CD4-positive, alpha-beta T cell (primary cell): ENCODE data around the gene HDAC9. TPM values are rescaled to one million over a fixed set of nuclear protein-coding genes. Genes with fewer than 3 reads are reported as not detected.

Experiments used
- ATAC-seq: fragments of 200-7000 bp; cut with Tn5 transposase; one replicate; pipeline ENCODE4 v1.10.0; 2022; ENCODE audit warnings: mild to moderate bottlenecking; ENCODE audit not compliant: poor library complexity
- CTCF ChIA-PET: fragments of 350-600 bp; sonication (Branson Sonifier 250); formaldehyde crosslinking; loops from one replicate; lab custom pipeline; 2021; ENCODE audit warnings: antibody characterized with exemption, inconsistent platforms; lab: Charles Lee
- POLR2A ChIA-PET: fragments of 350-600 bp; sonication (Branson Sonifier 250); formaldehyde crosslinking; loops from one replicate; lab custom pipeline; 2021; ENCODE audit warnings: antibody characterized with exemption, inconsistent platforms; lab: Charles Lee
- DNase-seq, 14 experiments: peaks; one replicate each; pipeline ENCODE4 v3.0.0-alpha.2; 2013 to 2020; ENCODE audit warnings: mixed read lengths in 2 of 14
- H3K27ac ChIP-seq, 2 donors: one replicate each; pipeline versions ENCODE4 v1.5.1 to v1.7.0; 2013; ENCODE audit warnings: low read length in 2 of 2, low read depth in 1 of 2, mild to moderate bottlenecking in 1 of 2
- H3K27me3 ChIP-seq, 2 experiments: 1 replicate in 1 of 2; 2 replicates in 1 of 2; pipeline versions ENCODE4 v1.6.1 to v1.7.0; 2013; ENCODE audit warnings: low read length in 2 of 2, control low read depth in 1 of 2, mild to moderate bottlenecking in 1 of 2, moderate library complexity in 1 of 2; ENCODE audit not compliant: insufficient read depth in 2 of 2, control insufficient read depth in 1 of 2
- H3K36me3 ChIP-seq: one replicate; pipeline ENCODE4 v1.6.1; 2013; ENCODE audit warnings: low read length, control low read depth; ENCODE audit not compliant: insufficient read depth
- H3K4me1 ChIP-seq: one replicate; pipeline ENCODE4 v1.6.1; 2013; ENCODE audit warnings: low read length, control low read depth; ENCODE audit not compliant: insufficient read depth
- H3K4me3 ChIP-seq: one replicate; pipeline ENCODE4 v1.5.1; 2013; ENCODE audit warnings: mild to moderate bottlenecking, low read length, moderate library complexity
- H3K9me3 ChIP-seq, 2 experiments: 1 replicate in 1 of 2; 2 replicates in 1 of 2; pipeline versions ENCODE4 v1.6.1 to v1.7.0; 2013; ENCODE audit warnings: low read length in 2 of 2, mild to moderate bottlenecking in 2 of 2, control low read depth in 1 of 2, moderate library complexity in 1 of 2; ENCODE audit not compliant: control insufficient read depth in 1 of 2, insufficient read depth in 1 of 2
- H3K27ac Mint-ChIP-seq: one replicate; pipeline ENCODE4 v1.8.0; 2020; ENCODE audit warnings: mixed read lengths
- H3K27me3 Mint-ChIP-seq: one replicate; pipeline ENCODE4 v1.8.0; 2021; ENCODE audit warnings: mixed read lengths
- H3K36me3 Mint-ChIP-seq: one replicate; pipeline ENCODE4 v1.8.0; 2021; ENCODE audit warnings: low read depth, mixed read lengths
- H3K4me1 Mint-ChIP-seq: one replicate; pipeline ENCODE4 v1.8.0; 2021; ENCODE audit warnings: low read depth, mixed read lengths
- H3K4me3 Mint-ChIP-seq: one replicate; pipeline ENCODE4 v1.8.0; 2020; ENCODE audit warnings: mild to moderate bottlenecking, mixed read lengths
- H3K9me3 Mint-ChIP-seq: one replicate; pipeline ENCODE4 v1.8.0; 2020; ENCODE audit warnings: mixed read lengths
- intact Hi-C, 2 experiments: fragments of 100-400 bp; cut with DNase I in 1 of 2; cut with micrococcal nuclease in 1 of 2; formaldehyde crosslinking; loops; one replicate each; pipeline versions ENCODE4 v1.15.1 to v1.9.0; 2023 to 2025; cut with DNase I, micrococcal nuclease
- total RNA-seq, 174 experiments: library from RNA in 2 of 174; stranded (reverse) in 2 of 174; gene quantifications; one replicate each; pipeline ENCODE4 v1.2.3 and lab custom pipeline; 2021 to 2026
- TF ChIP-seq, protein P1 (sequence below): fragments of 200-600 bp; IDR thresholded peaks from one replicate; pipeline ENCODE4 v1.8.0; 2022; ENCODE audit warnings: antibody characterized with exemption, mild to moderate bottlenecking

Gene HDAC9
- total RNA-seq, 2 experiments from 2014 or later = 0.73 to 1.2 TPM

DNA sequence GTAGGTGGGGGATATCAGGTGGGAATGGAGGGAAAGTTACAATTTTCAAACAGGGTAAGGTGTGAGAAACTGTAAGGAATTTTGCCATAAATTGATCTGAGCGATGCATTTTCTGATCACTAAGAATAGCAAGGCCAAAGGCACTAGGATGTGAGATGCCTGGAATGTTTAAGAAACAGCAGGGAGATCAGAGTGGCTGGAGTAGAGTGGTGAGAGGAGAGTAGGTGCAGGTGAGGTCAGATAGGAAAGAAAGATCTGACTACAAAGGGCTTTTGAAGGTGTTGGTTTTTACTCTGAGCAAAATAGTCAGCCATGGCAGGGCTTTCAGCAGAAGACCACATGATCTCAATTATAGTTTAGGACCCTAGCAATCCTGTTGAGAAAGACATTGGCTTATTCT, 55.0 kb downstream of the HDAC9 start:
- ChIA-PET CTCF (no interaction called here), POLR2A (no interaction called here)
- Histone ChIP-seq H3K36me3 (no peaks in the 10 kb centered on the region), H3K4me3 (no peak overlapping the region), H3K9me3 (peaks cover 0 to 4% of the 10 kb centered on the region in 2 experiments), H3K4me1 (no peaks in the 10 kb centered on the region), H3K27ac (no peak overlapping the region), H3K27me3 (no peaks in the 10 kb centered on the region)
- DNase-seq (no peak), ATAC-seq (no peak)
- intact Hi-C loops = no loop called here
- H3K27me3 Mint-ChIP-seq = no peaks in the 10 kb centered on the region
- no peak overlapping the region for H3K4me3 Mint-ChIP-seq
- TF ChIP-seq, protein P1, sequence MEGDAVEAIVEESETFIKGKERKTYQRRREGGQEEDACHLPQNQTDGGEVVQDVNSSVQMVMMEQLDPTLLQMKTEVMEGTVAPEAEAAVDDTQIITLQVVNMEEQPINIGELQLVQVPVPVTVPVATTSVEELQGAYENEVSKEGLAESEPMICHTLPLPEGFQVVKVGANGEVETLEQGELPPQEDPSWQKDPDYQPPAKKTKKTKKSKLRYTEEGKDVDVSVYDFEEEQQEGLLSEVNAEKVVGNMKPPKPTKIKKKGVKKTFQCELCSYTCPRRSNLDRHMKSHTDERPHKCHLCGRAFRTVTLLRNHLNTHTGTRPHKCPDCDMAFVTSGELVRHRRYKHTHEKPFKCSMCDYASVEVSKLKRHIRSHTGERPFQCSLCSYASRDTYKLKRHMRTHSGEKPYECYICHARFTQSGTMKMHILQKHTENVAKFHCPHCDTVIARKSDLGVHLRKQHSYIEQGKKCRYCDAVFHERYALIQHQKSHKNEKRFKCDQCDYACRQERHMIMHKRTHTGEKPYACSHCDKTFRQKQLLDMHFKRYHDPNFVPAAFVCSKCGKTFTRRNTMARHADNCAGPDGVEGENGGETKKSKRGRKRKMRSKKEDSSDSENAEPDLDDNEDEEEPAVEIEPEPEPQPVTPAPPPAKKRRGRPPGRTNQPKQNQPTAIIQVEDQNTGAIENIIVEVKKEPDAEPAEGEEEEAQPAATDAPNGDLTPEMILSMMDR = no peak
- H3K27ac Mint-ChIP-seq = no peak overlapping the region
- no peaks in the 10 kb centered on the region for H3K4me1 Mint-ChIP-seq
- no peaks in the 10 kb centered on the region for H3K9me3 Mint-ChIP-seq
- no peaks in the 10 kb centered on the region for H3K36me3 Mint-ChIP-seq

DNA sequence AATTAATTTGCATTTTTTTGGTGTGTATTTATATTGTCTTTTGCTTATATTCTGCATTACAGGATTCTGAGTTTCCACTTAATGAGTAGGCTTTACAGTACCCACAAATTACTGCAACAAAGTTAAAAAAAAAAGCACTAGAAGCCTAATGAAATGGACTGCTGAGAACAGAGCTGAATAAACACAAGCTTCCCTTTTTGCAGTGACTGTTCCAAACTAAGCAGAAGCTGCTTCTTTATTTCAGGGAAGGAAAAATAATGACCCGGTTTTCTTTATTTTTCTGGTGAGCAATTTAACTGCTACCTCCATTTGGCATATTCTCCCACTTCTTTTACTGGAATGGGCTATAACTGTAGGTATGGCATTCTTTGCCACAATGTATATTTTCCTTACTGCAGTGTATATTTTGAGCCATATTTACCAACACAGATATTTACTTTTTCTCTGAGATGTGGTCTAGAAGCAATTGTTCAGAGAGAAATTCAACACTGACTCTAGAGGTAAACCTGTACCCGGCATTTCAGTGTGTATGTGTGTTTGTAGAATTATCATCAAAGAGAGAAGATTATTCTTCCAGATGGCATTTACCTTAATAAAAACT, 56.9 kb downstream of the HDAC9 start:
- ATAC-seq (no peak), DNase-seq (no peak)
- H3K27me3 Mint-ChIP-seq = no peaks in the 10 kb centered on the region
- H3K36me3 Mint-ChIP-seq = no peaks in the 10 kb centered on the region
- no peak overlapping the region for H3K27ac ChIP-seq
- no peaks in the 10 kb centered on the region for H3K4me1 Mint-ChIP-seq
- H3K9me3 Mint-ChIP-seq = no peaks in the 10 kb centered on the region
- CTCF ChIA-PET = no interaction called here
- no peaks in the 10 kb centered on the region for H3K9me3 ChIP-seq
- no peaks in the 10 kb centered on the region for H3K27me3 ChIP-seq
- H3K27ac Mint-ChIP-seq = no peak overlapping the region
- intact Hi-C loops = no loop called here
- POLR2A ChIA-PET = no interaction called here
- no peaks in the 10 kb centered on the region for H3K4me1 ChIP-seq
- H3K4me3 ChIP-seq = no peak overlapping the region
- TF ChIP-seq, protein P1 = no peak
- no peaks in the 10 kb centered on the region for H3K36me3 ChIP-seq
- H3K4me3 Mint-ChIP-seq = no peak overlapping the region

DNA sequence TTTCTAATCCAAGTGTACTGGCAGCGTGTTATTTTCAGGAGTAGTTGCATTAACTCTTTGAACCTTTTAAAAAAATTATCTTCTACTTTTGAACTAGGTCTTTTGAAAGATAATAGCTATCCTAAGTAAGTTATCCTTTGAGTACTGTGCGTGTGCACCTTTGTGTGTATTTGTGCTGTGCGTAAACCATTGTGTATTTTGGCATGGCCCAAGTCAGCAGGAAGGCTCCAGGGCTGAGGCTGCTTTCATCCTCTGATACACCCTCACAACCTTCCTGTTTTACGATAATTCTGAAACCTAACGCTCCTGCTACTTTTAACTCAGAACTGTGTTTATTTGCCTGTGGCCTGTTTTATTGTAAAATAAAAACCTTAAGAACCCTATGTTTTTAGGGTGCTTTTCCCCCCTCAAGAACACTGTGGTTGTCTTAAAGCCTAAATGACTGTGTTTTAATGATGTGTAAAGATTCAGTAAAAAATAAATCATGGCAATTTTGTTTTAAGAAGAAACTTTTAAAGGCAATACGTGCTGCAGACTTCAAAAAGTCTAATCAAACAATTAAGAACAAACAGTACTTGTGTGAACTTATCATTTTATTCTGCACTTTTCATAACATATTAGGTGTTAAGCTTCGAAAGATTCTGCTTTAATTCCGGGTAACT, 57.5 kb downstream of the HDAC9 start:
- Histone ChIP-seq H3K4me1 (no peaks in the 10 kb centered on the region), H3K27me3 (no peaks in the 10 kb centered on the region), H3K9me3 (no peaks in the 10 kb centered on the region), H3K4me3 (no peak overlapping the region), H3K36me3 (no peaks in the 10 kb centered on the region), H3K27ac (no peak overlapping the region)
- Mint-ChIP-seq H3K27ac (no peak overlapping the region), H3K4me3 (no peak overlapping the region), H3K27me3 (no peaks in the 10 kb centered on the region), H3K36me3 (no peaks in the 10 kb centered on the region), H3K9me3 (no peaks in the 10 kb centered on the region), H3K4me1 (no peaks in the 10 kb centered on the region)
- ChIA-PET CTCF (no interaction called here), POLR2A (no interaction called here)
- TF ChIP-seq, protein P1 = no peak
- no peak for ATAC-seq
- no peak for DNase-seq
- intact Hi-C loops = no loop called here
